ENCODE measurements around the gene MAPK1IP1L.

MAPK1IP1L gene

DNA sequence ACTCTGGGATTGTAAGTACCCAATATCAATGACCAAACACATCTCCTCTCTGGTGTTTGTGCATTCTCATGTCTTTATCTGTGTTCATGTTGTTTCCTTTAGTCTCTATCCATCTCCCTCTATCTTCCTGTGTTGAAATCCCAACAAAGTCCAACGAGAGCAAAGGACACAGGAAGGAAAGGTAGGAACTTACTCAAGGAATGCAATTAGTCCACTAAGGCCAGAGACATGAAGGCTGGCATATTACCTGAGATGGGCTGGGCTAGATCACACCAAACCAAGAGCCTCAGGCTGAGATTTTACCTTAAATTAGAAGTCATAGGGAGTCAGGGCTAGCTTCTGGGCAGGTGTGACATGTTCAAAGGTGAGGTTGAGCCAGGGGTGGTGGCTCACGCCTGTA lies 63.3 kb downstream of the MAPK1IP1L start:
- Histone ChIP-seq H3K27me3 (ENCODE audit: control insufficient read depth, insufficient read depth, low read length) (no peaks in the 10 kb centered on the region; the same call in 1 of the 2 replicates), H3K4me1 (ENCODE audit: control insufficient read depth, insufficient read depth, low read length) (no peaks in the 10 kb centered on the region), H3K9me3 (ENCODE audit: control insufficient read depth, insufficient read depth, low read depth, low read length) (no peaks in the 10 kb centered on the region), H3K9ac (ENCODE audit: low read length) (no peak overlapping the region), H3K36me3 (ENCODE audit: control insufficient read depth, insufficient read depth, low read length) (no peaks in the 10 kb centered on the region), H3K4me3 (ENCODE audit: low read depth, low read length) (no peak overlapping the region), H3K27ac (ENCODE audit: low read depth, low read length) (no peak overlapping the region)

DNA sequence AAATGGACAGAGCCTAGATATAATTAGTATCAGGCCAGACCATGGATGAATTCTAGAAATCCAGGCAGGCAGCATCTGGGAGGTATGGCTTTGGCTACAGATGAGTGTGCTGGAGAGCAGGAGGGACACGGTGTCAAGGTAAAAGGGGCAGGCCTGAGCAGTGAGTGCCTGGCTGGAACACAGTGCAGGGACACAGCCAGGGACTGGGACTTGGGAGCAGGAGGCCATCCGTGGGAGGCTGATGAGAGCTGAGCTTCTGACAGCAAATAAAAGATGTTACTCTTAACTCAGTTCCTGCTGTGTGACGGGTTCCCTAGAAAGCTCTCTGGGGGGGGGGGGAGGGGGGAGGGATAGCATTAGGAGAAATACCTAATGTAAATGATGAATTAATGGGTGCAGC lies 64.0 kb downstream of the MAPK1IP1L start:
- H3K4me3 ChIP-seq (ENCODE audit: low read depth, low read length), result no peak overlapping the region
- H3K4me1 ChIP-seq (ENCODE audit: control insufficient read depth, insufficient read depth, low read length), result peaks cover 1% of the 10 kb centered on the region; the same call in 1 of the 2 replicates
- no peaks in the 10 kb centered on the region for H3K36me3 ChIP-seq (ENCODE audit: control insufficient read depth, insufficient read depth, low read length)
- H3K9ac ChIP-seq (ENCODE audit: low read length), result no peak overlapping the region
- H3K27ac ChIP-seq (ENCODE audit: low read depth, low read length), result no peak overlapping the region
- no peaks in the 10 kb centered on the region for H3K9me3 ChIP-seq (ENCODE audit: control insufficient read depth, insufficient read depth, low read depth, low read length)
- peaks cover 6% of the 10 kb centered on the region; the same call in 1 of the 2 replicates for H3K27me3 ChIP-seq (ENCODE audit: control insufficient read depth, insufficient read depth, low read length)

GRCh38 chr14:55115861-55116245 lies 64.4 kb downstream of the MAPK1IP1L start:
- H3K27me3 ChIP-seq (ENCODE audit: control insufficient read depth, insufficient read depth, low read length), result peaks cover 6% of the 10 kb centered on the region; the same call in 1 of the 2 replicates
- peaks cover 5% of the 10 kb centered on the region for H3K4me1 ChIP-seq (ENCODE audit: control insufficient read depth, insufficient read depth, low read length)
- no peaks in the 10 kb centered on the region for H3K36me3 ChIP-seq (ENCODE audit: control insufficient read depth, insufficient read depth, low read length)
- no peak overlapping the region for H3K27ac ChIP-seq (ENCODE audit: low read depth, low read length)
- H3K4me3 ChIP-seq (ENCODE audit: low read depth, low read length), result no peak overlapping the region
- no peaks in the 10 kb centered on the region for H3K9me3 ChIP-seq (ENCODE audit: control insufficient read depth, insufficient read depth, low read depth, low read length)
- H3K9ac ChIP-seq (ENCODE audit: low read length), result no peak overlapping the region

- Histone ChIP-seq H3K36me3 (ENCODE audit: control insufficient read depth, insufficient read depth, low read length) (no peaks in the 10 kb centered on the region), H3K9me3 (ENCODE audit: control insufficient read depth, insufficient read depth, low read depth, low read length) (no peaks in the 10 kb centered on the region), H3K9ac (ENCODE audit: low read length) (no peak overlapping the region), H3K4me3 (ENCODE audit: low read depth, low read length) (no peak overlapping the region), H3K4me1 (ENCODE audit: control insufficient read depth, insufficient read depth, low read length) (peaks cover 8% of the 10 kb centered on the region), H3K27ac (ENCODE audit: low read depth, low read length) (no peak overlapping the region), H3K27me3 (ENCODE audit: control insufficient read depth, insufficient read depth, low read length) (peaks cover 6% of the 10 kb centered on the region; the same call in 1 of the 2 replicates)
Measured at GRCh38 chr14:55116246-55117030, 65.0 kb downstream of the MAPK1IP1L start.

- Histone ChIP-seq H3K27ac (ENCODE audit: low read depth, low read length) (no peak overlapping the region), H3K9ac (ENCODE audit: low read length) (no peak overlapping the region), H3K9me3 (ENCODE audit: control insufficient read depth, insufficient read depth, low read depth, low read length) (no peaks in the 10 kb centered on the region), H3K36me3 (ENCODE audit: control insufficient read depth, insufficient read depth, low read length) (no peaks in the 10 kb centered on the region), H3K27me3 (ENCODE audit: control insufficient read depth, insufficient read depth, low read length) (peaks cover 6% of the 10 kb centered on the region; the same call in 1 of the 2 replicates), H3K4me1 (ENCODE audit: control insufficient read depth, insufficient read depth, low read length) (peaks cover 17% of the 10 kb centered on the region), H3K4me3 (ENCODE audit: low read depth, low read length) (no peak overlapping the region)
Measured at GRCh38 chr14:55117803-55118441, 66.5 kb downstream of the MAPK1IP1L start.

DNA sequence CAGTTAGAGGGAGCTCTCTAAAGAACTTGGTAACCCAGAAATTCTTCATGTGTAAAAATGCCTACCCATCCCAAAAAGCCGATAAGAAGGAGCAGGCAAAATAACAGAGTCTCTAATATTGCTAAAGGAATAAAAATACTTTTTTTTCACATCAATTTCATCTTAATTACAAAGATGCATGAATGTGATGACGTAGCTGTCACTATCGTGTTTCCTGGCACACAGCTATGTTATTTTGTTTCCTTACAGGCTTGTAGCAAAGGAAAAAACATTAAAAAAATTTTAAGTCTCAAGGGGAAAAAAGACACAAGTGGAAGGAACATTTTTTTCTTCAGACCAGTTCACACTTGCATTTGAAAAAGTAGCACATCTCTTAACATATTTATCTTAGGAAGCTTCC lies 67.3 kb downstream of the MAPK1IP1L start:
- H3K9me3 ChIP-seq (ENCODE audit: control insufficient read depth, insufficient read depth, low read depth, low read length), result no peaks in the 10 kb centered on the region
- H3K36me3 ChIP-seq (ENCODE audit: control insufficient read depth, insufficient read depth, low read length), result no peaks in the 10 kb centered on the region
- H3K27me3 ChIP-seq (ENCODE audit: control insufficient read depth, insufficient read depth, low read length), result peaks cover 6% of the 10 kb centered on the region; the same call in 1 of the 2 replicates
- no peak overlapping the region for H3K4me3 ChIP-seq (ENCODE audit: low read depth, low read length)
- H3K9ac ChIP-seq (ENCODE audit: low read length), result no peak overlapping the region
- H3K4me1 ChIP-seq (ENCODE audit: control insufficient read depth, insufficient read depth, low read length), result peaks cover 21% of the 10 kb centered on the region
- H3K27ac ChIP-seq (ENCODE audit: low read depth, low read length), result no peak overlapping the region
